ENCODE data around the gene LAMB3. TPM values are rescaled to one million over a fixed set of nuclear protein-coding genes. Genes with fewer than 3 reads are reported as not detected.

The LAMB3 gene
- total RNA-seq, 2 donors from 2014 or later, result 7.2 to 11.9 TPM

DNA sequence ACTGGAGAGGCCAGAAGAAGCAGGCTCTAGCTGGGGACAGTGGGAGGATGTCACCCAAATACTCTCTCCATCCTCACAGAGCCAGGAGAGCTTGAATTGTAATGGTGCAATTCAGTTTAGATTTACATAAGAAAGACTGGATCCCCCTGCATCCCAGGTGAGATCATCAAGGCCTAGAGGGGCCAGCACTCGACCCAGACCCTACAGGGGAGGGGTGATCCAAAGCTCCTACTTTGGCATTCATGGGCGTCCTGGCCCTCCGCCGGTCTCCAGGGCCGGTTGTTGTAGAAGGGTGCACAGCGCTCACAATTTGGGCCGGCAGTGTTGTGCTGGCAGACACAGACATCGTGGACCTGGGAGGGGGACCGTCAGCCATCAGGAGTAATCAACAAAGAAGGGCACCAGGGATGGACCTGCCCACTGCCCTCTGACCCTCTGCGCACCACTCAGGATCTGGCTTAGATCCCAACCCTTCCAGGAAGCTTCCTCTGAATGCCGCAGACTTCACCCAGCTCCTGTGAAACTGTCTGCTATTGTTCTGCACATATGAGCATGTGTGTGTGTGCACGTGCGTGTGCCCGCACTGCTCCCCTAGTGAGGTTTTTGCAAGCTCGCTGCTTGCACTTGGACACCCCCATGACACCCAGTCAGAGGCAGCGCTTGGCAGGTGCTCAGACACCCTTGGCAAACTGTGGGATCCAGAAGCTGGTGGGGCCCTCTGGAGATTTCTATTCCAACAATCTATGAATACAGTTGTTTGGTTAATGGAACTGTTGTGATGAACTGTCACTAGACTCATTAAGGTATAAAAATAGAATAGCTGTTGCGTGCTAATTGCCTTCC, 21.6 kb downstream of the LAMB3 start:
- Mint-ChIP-seq H3K27ac (no peak overlapping the region), H3K4me3 (no peak overlapping the region), H3K9me3 (no peaks in the 10 kb centered on the region), H3K4me1 (peaks cover 5% of the 10 kb centered on the region), H3K27me3 (no peaks in the 10 kb centered on the region), H3K36me3 (ENCODE audit: low read depth) (no peaks in the 10 kb centered on the region)
- no peak for ATAC-seq (replicated peaks)

DNA sequence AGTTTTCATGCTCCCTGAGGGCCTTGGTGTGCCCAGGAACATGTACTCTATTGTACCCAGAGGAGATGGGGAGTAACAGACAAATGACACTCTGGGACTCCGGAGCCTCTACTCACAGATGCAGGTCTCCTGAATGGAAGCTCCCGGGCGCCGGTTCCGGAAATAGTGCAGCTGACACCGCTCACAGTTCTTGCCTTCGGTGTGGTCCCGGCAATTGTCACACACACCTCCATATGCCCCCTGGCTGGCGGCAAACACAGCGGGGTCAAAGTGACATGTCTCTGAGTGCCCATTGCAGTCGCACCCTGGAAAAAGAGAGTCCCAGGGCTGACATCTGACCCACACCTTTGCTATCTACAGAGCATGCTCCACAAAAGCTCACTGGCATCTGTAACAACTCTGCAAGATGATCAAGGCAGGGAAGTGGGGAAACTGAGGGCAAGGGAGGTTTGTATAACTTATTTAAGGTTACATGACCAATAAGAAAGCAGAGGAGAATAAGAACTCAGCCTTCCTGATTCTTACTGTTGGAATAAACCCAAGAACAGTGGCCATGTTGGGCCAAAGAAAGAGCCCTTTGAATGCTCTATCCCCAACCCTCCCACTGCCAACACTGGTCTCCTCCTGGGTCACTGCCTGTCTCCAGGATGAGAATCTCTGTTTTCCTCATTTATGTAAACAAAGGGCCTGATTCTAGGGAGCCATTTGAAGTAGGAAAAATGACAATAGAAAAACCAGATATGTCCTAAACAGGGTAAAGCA, 22.4 kb downstream of the LAMB3 start:
- no peak for ATAC-seq (replicated peaks)
- no peaks in the 10 kb centered on the region for H3K36me3 Mint-ChIP-seq (ENCODE audit: low read depth)
- peaks cover 5% of the 10 kb centered on the region for H3K4me1 Mint-ChIP-seq
- H3K9me3 Mint-ChIP-seq, result no peaks in the 10 kb centered on the region
- H3K4me3 Mint-ChIP-seq, result no peak overlapping the region
- H3K27me3 Mint-ChIP-seq, result no peaks in the 10 kb centered on the region
- peak overlapping the region; percentile 31 for H3K27ac Mint-ChIP-seq

DNA sequence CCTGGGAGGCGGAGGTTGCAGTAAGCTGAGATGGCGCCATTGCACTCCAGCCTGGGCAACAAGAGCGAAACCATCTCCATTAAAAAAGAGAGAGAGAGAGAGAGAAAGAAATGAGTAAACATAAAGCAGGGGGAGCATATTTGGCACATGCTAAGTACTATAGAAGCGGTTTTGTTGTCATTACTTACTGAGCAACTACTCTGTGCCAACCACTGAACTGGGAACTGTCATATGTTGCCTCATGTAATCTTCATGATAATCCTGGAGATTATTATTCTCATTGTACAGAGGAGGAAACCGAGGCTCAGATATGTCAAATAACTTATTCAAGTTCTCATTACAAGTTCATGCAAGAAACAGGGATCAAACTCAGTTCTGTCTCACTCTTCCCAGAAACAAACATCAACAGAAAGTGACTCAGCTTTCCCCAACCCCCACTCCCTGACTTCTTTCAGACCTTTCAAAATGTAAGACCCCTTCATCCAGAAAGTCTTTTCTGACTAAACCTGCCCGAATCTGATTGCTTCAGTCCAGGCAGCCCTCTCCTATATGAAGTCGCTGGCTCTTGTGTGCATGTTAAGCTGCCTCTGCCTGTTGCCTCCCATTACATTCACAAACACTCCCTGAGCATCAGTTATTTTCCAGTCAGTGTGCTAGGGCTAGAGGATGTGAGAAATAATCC, 23.5 kb downstream of the LAMB3 start:
- H3K27ac Mint-ChIP-seq, result peak overlapping the region; percentile 52
- no peaks in the 10 kb centered on the region for H3K9me3 Mint-ChIP-seq
- H3K36me3 Mint-ChIP-seq (ENCODE audit: low read depth), result no peaks in the 10 kb centered on the region
- peak overlapping the region; percentile 10 for H3K4me3 Mint-ChIP-seq
- no peaks in the 10 kb centered on the region for H3K27me3 Mint-ChIP-seq
- peak; percentile 45 for ATAC-seq (replicated peaks)
- peaks cover 5% of the 10 kb centered on the region for H3K4me1 Mint-ChIP-seq

DNA sequence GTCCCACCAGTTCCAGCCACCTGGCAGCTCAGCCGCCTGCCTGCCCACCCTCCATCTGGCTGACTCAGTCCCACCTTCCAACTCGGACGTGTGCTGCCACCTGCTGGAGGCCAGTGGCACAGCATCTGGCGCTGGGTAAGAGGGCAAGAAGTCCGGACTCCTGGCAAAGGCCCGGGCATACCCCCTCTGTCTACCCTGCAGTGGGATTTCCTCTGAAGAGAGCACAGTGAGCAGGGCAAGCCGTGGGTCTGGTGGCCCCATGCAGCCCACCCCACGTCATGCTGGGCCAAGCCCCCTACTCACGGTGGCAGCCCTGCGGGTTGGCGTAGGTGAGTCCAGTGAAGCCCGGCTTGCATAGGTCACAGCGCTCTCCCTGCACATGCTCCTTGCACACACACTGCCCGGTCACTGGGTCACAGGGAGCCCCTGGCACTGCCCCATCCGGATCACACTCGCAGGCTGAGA, 24.5 kb downstream of the LAMB3 start:
- H3K4me1 Mint-ChIP-seq, result peaks cover 5% of the 10 kb centered on the region
- H3K27me3 Mint-ChIP-seq, result no peaks in the 10 kb centered on the region
- no peaks in the 10 kb centered on the region for H3K36me3 Mint-ChIP-seq (ENCODE audit: low read depth)
- H3K27ac Mint-ChIP-seq, result peak overlapping the region; percentile 21
- peak; percentile 81 for ATAC-seq (replicated peaks)
- no peak overlapping the region for H3K4me3 Mint-ChIP-seq
- no peaks in the 10 kb centered on the region for H3K9me3 Mint-ChIP-seq

DNA sequence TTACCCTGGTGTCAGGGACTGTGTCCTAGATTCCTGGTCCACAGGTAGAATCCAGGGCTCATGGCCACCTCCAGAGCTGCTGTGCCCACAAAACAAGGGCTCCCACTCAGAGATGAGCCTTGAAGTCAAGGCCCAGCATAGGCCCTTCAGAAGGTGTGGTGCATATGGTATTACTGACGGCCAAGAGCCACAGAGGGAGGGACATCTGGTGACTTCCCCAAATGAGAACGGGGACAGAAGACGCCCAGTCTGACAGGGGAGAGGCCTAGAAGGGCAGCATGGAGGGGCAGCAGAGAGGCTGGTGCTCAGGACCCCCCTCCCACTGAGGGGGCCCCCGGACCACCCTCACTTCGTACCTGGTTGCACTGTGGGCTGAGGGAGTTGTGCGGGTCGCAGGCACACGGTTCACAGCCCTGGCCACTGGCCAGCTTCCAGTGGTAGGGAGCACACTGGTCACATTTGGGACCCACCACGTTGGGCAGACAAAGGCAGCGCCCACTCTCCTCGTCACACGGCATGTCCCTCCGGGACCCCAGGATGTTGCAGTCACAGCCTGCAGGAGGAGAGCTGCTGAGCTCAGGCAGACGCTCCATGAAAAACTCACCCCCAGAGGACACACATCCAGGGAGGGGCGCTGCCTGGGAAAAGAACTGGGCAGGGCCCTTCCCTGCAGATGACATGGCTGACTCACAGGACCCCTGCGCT, 25.0 kb downstream of the LAMB3 start:
- peak; percentile 3 for ATAC-seq (replicated peaks)
- H3K9me3 Mint-ChIP-seq, result no peaks in the 10 kb centered on the region

DNA sequence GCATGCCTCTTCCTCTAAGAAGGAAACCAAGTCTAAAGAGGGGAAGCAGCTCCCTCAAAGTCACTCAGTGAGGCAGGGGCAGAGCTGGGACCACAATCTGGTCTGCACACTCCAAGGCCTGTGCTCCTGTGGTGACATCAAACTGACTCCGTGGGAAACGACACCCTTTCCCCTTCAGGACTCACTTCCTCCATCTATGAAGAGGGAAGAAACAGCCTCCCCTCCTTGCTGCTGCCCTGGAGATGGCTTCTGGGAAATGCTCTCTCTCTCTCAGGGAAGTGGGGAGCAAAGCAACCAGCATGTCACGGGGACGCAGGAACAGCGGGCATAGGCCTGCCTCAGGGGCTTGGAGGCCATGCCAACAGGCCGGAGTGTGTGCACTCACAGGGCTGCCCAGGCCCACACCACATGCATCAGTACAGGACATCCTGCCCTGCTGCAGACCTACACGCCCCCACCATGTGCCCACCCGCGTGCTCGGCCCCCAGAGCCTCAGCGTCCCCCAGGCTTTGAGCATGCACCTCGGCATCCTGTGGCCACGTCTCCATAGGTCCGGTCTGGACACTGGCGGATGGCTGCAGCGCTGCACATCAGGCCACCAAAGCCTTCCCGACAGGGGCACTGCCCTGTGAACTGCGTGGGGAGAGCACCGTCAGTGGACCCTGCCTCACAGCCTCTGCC, 25.7 kb downstream of the LAMB3 start:
- no peaks in the 10 kb centered on the region for H3K9me3 Mint-ChIP-seq
- H3K4me1 Mint-ChIP-seq, result peaks cover 5% of the 10 kb centered on the region
- H3K27ac Mint-ChIP-seq, result no peak overlapping the region
- H3K36me3 Mint-ChIP-seq (ENCODE audit: low read depth), result no peaks in the 10 kb centered on the region
- ATAC-seq (replicated peaks), result no peak
- H3K27me3 Mint-ChIP-seq, result no peaks in the 10 kb centered on the region
- H3K4me3 Mint-ChIP-seq, result no peak overlapping the region

More for the DNA sequence above, 25.0 kb downstream of the LAMB3 start:
- Mint-ChIP-seq H3K4me3 (no peak overlapping the region), H3K27me3 (no peaks in the 10 kb centered on the region), H3K36me3 (ENCODE audit: low read depth) (no peaks in the 10 kb centered on the region), H3K27ac (peak overlapping the region; percentile 21), H3K4me1 (peaks cover 5% of the 10 kb centered on the region)

DNA sequence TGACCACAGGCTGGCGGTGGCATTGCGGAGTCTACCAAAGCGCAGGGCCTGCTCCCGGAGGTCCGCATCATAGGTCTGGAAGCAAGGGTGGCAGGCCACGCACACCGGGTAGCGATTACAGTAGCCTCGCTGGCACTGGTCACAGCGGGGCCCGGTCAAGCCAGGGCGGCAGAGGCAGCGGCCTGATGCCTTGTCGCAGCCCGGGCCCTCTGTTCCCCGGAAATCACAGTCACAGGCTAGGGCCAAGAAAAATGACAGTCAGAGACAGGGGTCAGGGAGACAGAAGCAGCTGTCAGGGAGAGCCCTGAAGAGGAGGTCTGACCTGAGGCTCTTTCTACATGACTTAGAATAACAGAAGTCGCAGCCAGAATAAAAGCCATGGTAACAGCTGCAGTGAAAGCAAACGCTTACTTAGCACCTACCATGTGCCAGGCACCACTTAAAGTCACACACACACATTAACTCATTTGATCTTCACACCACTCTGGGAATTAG, 26.4 kb downstream of the LAMB3 start:
- ATAC-seq (replicated peaks), result no peak
- H3K36me3 Mint-ChIP-seq (ENCODE audit: low read depth), result no peaks in the 10 kb centered on the region
- no peak overlapping the region for H3K4me3 Mint-ChIP-seq
- H3K9me3 Mint-ChIP-seq, result no peaks in the 10 kb centered on the region
- H3K27ac Mint-ChIP-seq, result no peak overlapping the region
- peaks cover 5% of the 10 kb centered on the region for H3K4me1 Mint-ChIP-seq
- no peaks in the 10 kb centered on the region for H3K27me3 Mint-ChIP-seq

DNA sequence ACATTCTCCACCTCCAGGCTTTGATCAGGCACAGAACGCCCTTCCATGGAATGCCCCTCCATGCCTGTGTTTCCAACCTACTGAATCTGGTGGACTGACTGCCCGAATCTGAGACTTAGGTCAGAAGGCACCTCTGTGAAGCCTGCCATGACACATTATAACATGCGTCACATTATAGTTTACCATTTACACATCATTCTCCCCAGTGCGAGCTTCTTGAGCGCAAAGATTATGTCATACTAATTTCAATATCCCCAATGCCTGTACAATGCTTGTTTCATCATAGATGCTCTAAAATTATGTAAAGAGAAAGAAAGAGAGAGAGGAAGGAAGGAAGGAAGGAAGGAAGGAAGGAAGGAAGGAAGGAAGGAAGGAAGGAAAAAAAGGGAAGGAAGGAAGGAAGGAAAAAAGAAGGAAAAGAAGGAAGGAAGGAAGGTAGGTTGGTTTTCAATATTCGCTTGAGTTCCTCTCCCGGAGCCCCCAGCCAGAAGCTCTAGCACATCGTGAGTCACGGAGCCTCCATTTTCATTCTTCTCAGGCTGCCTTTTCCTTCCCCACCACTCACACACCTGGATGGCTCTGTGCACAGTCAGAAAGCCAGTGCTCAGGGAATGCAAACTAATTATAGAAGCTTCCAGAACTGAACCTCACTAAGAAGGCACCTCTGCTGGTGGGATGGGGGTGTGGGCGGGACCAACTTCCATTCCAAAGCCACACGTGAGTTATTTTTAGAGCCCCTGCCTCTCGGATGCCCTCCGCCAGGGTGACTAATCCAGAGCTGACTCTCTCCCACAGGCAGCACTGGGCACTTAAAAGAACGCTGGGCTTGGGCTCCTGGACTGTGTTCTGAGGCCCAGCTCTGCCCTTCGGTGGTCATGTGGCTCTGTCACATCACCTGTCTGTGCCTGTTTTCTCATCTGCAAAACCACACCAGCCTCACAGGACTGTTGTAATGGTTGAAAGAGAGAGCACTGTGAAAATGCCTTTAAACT, 27.4 kb downstream of the LAMB3 start:
- ATAC-seq (replicated peaks), result no peak
- peaks cover 5% of the 10 kb centered on the region for H3K4me1 Mint-ChIP-seq
- H3K27ac Mint-ChIP-seq, result no peak overlapping the region
- H3K36me3 Mint-ChIP-seq (ENCODE audit: low read depth), result no peaks in the 10 kb centered on the region
- H3K9me3 Mint-ChIP-seq, result no peaks in the 10 kb centered on the region
- H3K4me3 Mint-ChIP-seq, result no peak overlapping the region
- H3K27me3 Mint-ChIP-seq, result no peaks in the 10 kb centered on the region

DNA sequence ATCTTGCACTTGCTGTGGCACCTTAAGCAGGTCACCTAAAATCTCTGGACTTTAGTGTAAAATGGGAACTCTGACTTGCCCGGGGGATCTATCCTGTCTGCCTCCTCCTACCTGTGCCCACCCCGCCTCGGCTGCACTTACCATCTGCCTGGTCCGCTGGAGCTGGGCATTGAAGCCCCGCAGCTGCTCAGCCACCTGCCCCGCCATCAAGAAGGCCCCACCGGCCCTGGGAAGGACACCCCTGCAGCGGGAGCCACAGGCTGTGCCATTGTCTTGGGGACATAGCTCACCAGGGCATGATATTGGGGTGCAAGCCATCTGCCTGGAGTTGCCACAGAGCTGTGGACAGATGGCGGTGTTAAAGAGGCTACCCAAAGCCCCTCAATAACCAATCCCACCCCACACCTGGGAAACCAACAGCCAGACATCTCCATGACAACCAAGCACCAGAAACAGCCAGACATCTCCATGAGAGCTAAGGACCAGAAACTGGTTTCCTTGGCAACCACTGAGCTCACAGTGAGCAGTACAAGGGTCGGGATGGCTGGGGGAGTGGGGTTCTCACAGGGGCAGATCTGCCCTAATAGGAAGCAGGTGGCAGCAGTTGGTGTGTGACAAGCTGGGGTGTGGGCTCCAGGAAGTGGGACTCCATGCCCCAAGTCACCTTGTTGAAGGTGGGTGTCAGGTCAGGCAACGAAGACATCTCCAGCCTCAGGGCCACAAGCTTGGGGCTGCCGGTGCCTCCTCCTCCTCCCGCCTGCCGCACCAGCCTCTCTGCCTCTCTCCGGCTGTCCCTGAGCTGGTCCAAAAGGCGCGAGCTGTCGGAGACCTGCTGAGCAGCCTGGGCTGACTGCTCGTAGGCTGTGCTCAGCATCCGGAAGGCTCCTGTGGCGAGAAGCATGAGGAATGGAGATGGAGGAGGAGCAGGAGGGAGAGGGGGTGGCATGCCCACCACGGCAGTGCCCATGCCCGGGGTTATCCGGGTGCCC, 29.1 kb downstream of the LAMB3 start:
- Mint-ChIP-seq H3K9me3 (no peaks in the 10 kb centered on the region), H3K27me3 (no peaks in the 10 kb centered on the region), H3K36me3 (ENCODE audit: low read depth) (no peaks in the 10 kb centered on the region), H3K4me3 (no peak overlapping the region), H3K4me1 (no peaks in the 10 kb centered on the region), H3K27ac (no peak overlapping the region)
- no peak for ATAC-seq (replicated peaks)

DNA sequence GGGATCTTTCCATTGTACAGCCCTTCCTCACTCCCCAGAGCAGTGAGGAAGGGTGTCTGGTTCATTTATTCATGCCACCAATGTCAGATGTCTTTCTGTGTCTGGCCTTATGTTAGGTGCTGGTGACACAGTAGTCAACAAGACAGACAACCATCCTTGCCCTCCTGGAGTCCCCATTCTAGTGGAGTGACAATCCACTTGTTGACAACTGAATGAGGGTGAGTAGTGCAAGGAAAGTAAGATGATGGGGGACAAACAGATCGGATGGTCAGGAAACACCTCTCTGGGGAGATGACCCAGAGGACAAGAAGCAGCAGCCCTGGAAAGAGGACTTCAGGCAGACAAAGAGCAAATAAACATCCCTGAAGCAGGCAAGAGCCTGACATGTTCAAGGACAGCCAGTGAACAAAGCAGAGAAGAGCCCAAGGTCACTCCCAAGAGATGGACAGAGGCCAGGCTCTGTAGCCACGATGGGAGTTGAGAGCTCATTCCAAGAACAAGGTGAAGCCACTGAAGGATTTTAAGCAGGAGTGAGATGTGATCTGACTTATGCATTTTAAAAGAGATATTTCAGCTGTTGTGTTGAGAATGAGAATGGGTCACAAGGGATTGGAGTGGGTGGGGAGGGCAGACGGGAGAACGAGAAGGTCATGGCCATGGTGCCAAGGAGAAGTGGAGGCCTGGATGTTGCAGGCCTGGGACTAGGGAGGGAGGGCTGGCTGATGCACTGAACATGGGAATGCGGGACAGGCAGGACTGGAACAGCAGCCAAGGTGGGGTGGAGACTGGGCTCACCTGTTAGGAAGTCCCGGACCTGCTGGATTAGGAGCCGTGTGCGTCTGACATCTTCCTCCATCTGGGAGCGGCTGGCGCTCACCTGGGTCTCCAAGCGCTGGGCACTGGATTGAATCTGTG, 30.2 kb downstream of the LAMB3 start:
- Mint-ChIP-seq H3K4me1 (no peaks in the 10 kb centered on the region), H3K27ac (no peak overlapping the region), H3K9me3 (no peaks in the 10 kb centered on the region), H3K4me3 (no peak overlapping the region), H3K36me3 (ENCODE audit: low read depth) (no peaks in the 10 kb centered on the region), H3K27me3 (no peaks in the 10 kb centered on the region)
- ATAC-seq (replicated peaks), result no peak

DNA sequence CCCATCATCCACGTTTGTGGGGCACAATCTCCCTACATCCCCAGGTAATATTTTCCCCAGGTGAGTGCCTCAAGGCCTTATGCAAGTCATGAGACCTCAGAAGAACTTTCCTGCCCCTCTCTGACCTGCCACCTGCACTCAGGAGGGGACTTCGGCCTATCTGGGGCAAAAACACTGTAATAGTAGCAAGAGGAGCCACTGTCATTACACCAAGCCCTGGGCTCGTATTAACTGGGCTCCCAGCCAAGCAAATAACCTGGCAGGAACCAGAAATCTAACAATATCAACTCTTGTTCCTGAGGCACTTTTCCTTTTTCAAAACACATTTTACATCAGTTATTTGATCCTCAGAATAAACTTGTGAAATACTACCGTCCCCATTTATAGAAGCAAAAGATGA, 30.9 kb downstream of the LAMB3 start:
- no peaks in the 10 kb centered on the region for H3K4me1 Mint-ChIP-seq
- no peaks in the 10 kb centered on the region for H3K27me3 Mint-ChIP-seq
- H3K27ac Mint-ChIP-seq, result no peak overlapping the region
- H3K36me3 Mint-ChIP-seq (ENCODE audit: low read depth), result no peaks in the 10 kb centered on the region
- no peak for ATAC-seq (replicated peaks)
- H3K9me3 Mint-ChIP-seq, result no peaks in the 10 kb centered on the region
- no peak overlapping the region for H3K4me3 Mint-ChIP-seq
